K562 (cell line): ENCODE results near the gene MMP24.

Source experiments
- E2F6 ChIP-seq, 2 experiments: IDR thresholded peaks; 2 replicates each; pipeline ENCODE4 v1.6.1; 2011; ENCODE audit warnings: borderline replicate concordance in 1 of 2, control low read depth in 1 of 2, low read depth in 1 of 2, low read length in 1 of 2, mild to moderate bottlenecking in 1 of 2, mixed read lengths in 1 of 2, moderate library complexity in 1 of 2; ENCODE audit not compliant: insufficient read depth in 1 of 2, insufficient read length in 1 of 2, poor library complexity in 1 of 2, severe bottlenecking in 1 of 2; ENCODE audit errors: extremely low read depth in 1 of 2
- HOMEZ ChIP-seq: fragments of 250-450 bp; sonication (Bioruptor Pico); IDR thresholded peaks from 2 replicates; pipeline ENCODE4 v1.4.0; 2020; ENCODE audit warnings: mild to moderate bottlenecking, moderate library complexity
- NELFE ChIP-seq: IDR thresholded peaks from 2 replicates; pipeline ENCODE4 v1.6.1; 2011; ENCODE audit warnings: mild to moderate bottlenecking; ENCODE audit not compliant: insufficient read depth, insufficient read length
- NFE2L1 ChIP-seq: fragments of 450-650 bp; IDR thresholded peaks from 2 replicates; pipeline ENCODE4 v1.6.1; 2016; ENCODE audit warnings: missing genetic modification characterization, low read depth, mild to moderate bottlenecking, missing compliant biosample characterization, moderate library complexity, borderline replicate concordance
- POLR2AphosphoS5 ChIP-seq: IDR thresholded peaks from 2 replicates; pipeline ENCODE4 v1.6.1; 2011; ENCODE audit warnings: mild to moderate bottlenecking, low read depth, low read length, moderate library complexity; ENCODE audit not compliant: control insufficient read depth, insufficient read depth
- SOX6 ChIP-seq: fragments of 450-650 bp; IDR thresholded peaks from 2 replicates; pipeline ENCODE4 v1.6.1; 2014; ENCODE audit warnings: mild to moderate bottlenecking
- XRCC4 ChIP-seq: IDR thresholded peaks from one replicate; pipeline ENCODE4 v1.6.1; 2011; ENCODE audit not compliant: insufficient read depth, insufficient read length; ENCODE audit errors: extremely low read depth
- ZNF324 ChIP-seq: fragments of 250-450 bp; sonication (Bioruptor Pico); IDR thresholded peaks from 2 replicates; pipeline ENCODE4 v1.4.0; 2020; ENCODE audit warnings: mild to moderate bottlenecking
- TF ChIP-seq, protein P1 (sequence below), 3 experiments: IDR thresholded peaks in 2 of 3; conservative IDR thresholded peaks in 1 of 3; 2 replicates each; pipeline ENCODE4 v1.5.1; 2011 to 2012; ENCODE audit warnings: low read length in 3 of 3, mild to moderate bottlenecking in 3 of 3, control low read depth in 2 of 3, improper control_type of control experiment in 1 of 3, inconsistent platforms in 1 of 3, low read depth in 1 of 3, mixed read lengths in 1 of 3, moderate library complexity in 1 of 3; ENCODE audit not compliant: insufficient read depth in 2 of 3

DNA sequence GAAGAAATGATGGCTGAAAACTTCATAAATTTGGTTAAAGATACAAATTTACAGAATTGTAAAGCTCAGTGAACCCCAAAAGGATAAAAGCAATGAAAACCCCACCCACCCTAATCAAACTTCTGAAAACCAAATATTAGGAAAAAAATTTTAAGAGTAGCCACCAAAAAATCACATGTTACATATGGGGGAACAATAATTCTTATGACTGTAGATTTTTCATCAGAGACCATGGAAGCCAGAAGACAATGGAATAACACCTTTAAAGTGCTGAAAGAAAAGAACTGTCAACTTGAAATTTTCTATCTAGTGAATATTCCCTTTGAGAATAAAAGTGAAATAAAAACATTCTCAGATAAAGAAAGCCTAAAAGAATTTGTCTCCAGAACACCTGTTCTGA, 30.2 kb upstream of the MMP24 start:
- TF ChIP-seq E2F6 (IDR thresholded peaks at IDR 0.05; ENCODE audit: borderline replicate concordance in 1 of 2, extremely low read depth in 1 of 2, insufficient read depth in 1 of 2, insufficient read length in 1 of 2, low read depth in 1 of 2, low read length in 1 of 2, poor library complexity in 1 of 2, severe bottlenecking in 1 of 2) (no peak), HOMEZ (CRISPR knock-in tag) (no peak), XRCC4 (no peak), POLR2AphosphoS5 (no peak), ZNF324 (CRISPR knock-in tag) (no peak), SOX6 (no peak), NFE2L1 (tag) (no peak), NELFE (no peak)
- TF ChIP-seq, protein P1, sequence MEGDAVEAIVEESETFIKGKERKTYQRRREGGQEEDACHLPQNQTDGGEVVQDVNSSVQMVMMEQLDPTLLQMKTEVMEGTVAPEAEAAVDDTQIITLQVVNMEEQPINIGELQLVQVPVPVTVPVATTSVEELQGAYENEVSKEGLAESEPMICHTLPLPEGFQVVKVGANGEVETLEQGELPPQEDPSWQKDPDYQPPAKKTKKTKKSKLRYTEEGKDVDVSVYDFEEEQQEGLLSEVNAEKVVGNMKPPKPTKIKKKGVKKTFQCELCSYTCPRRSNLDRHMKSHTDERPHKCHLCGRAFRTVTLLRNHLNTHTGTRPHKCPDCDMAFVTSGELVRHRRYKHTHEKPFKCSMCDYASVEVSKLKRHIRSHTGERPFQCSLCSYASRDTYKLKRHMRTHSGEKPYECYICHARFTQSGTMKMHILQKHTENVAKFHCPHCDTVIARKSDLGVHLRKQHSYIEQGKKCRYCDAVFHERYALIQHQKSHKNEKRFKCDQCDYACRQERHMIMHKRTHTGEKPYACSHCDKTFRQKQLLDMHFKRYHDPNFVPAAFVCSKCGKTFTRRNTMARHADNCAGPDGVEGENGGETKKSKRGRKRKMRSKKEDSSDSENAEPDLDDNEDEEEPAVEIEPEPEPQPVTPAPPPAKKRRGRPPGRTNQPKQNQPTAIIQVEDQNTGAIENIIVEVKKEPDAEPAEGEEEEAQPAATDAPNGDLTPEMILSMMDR (IDR thresholded peaks at IDR 0.05 in 2 of 3, conservative IDR thresholded peaks at IDR 0.05 in 1 of 3; ENCODE audit: insufficient read depth in 2 of 3, low read depth in 1 of 3, low read length in 3 of 3), result no peak
